SJCRH30 (cell line): ENCODE results near the gene PLCH1. TPM values are rescaled to one million over a fixed set of nuclear protein-coding genes. Genes with fewer than 3 reads are reported as not detected.

ENCODE experiments used
- DNase-seq, 2 experiments: peaks; one replicate each; pipeline ENCODE4 v3.0.0-alpha.2; 2015 to 2020
- H3K27ac ChIP-seq: fragments of 250-450 bp; sonication (Bioruptor Pico); 2 replicates; pipeline ENCODE4 v1.5.1; 2020; ENCODE audit warnings: mild to moderate bottlenecking, moderate library complexity
- H3K27me3 ChIP-seq: fragments of 250-450 bp; sonication (Bioruptor Pico); 2 replicates; pipeline ENCODE4 v1.5.1; 2020; ENCODE audit warnings: mild to moderate bottlenecking, moderate library complexity
- H3K36me3 ChIP-seq: fragments of 250-450 bp; sonication (Bioruptor Pico); 2 replicates; pipeline ENCODE4 v1.5.1; 2020; ENCODE audit warnings: mild to moderate bottlenecking, moderate library complexity
- H3K4me1 ChIP-seq: fragments of 250-450 bp; sonication (Bioruptor Pico); 2 replicates; pipeline ENCODE4 v1.5.1; 2020; ENCODE audit warnings: mild to moderate bottlenecking, moderate library complexity
- H3K4me3 ChIP-seq: fragments of 250-450 bp; sonication (Bioruptor Pico); 2 replicates; pipeline ENCODE4 v1.5.1; 2020; ENCODE audit warnings: mild to moderate bottlenecking, moderate library complexity
- H3K9me3 ChIP-seq: fragments of 250-450 bp; sonication (Bioruptor Pico); replicated peaks from 2 replicates; pipeline ENCODE4 v1.5.1; 2020; ENCODE audit warnings: mild to moderate bottlenecking, moderate library complexity
- total RNA-seq: library from RNA; depleted of rRNA; stranded (reverse); fragments of >200 nt; shearing (Covaris generic); gene quantifications from 2 replicates; pipeline ENCODE4 v1.2.3, GENCODE V29; 2014

Gene PLCH1
- total RNA-seq, 1 experiment from 2014 or later = 0.61 TPM

DNA sequence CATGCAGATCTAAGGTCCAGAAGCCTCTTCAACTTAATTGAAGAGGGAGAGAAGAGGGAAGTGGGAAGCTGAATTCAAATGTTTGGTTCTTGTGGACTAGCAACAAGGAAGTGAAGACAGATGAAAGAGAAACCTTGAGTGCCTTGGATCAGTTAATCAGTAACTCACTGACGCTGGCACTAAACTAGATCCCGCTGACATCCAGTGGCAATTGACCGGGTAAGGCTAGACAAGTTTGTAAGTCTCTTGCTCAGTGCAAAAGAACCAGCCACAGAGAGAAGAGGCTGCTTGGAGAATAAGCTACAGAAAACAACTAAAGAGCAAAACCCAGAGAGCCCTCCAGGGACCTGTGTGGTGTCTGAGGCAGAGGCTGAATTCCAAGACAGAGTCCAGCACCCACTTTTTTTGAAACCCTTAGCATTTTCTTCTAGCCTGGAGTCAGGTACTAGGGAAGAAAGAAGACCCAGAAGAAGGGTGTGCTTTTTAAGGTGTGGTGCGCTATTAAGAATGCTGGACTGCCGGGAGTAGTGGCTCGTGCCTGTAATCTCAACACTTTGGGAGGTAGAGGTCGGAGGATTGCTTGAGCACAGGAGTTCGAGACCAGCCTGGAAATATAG lies 6.9 kb downstream of the PLCH1 start:
- Histone ChIP-seq H3K27ac (no peak overlapping the region), H3K4me1 (no peaks in the 10 kb centered on the region), H3K27me3 (no peaks in the 10 kb centered on the region), H3K36me3 (no peaks in the 10 kb centered on the region), H3K9me3 (no peaks in the 10 kb centered on the region), H3K4me3 (no peak overlapping the region)
- DNase-seq = no peak

DNA sequence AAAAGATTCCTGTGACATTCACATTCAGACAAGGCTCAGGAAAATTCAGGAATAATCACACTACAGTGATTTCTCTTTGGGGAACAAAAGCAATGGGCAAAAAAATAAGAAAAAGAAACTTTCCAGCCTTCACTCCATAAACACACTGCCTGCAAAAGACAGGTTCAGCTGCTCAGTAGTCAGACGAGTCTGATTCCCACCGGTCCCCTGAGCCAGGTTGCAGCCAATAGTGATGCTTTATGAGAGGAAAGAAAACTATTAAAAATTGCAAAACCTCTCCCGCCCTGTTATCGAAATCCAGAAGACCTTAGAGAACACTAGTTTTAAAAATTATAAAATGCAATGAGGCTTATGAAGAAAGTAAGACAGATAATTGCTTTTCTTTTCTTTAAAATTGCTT lies 8.5 kb downstream of the PLCH1 start:
- H3K9me3 ChIP-seq = no peaks in the 10 kb centered on the region
- DNase-seq = no peak
- H3K4me3 ChIP-seq = no peak overlapping the region
- no peaks in the 10 kb centered on the region for H3K27me3 ChIP-seq
- H3K4me1 ChIP-seq = no peaks in the 10 kb centered on the region
- H3K36me3 ChIP-seq = no peaks in the 10 kb centered on the region
- no peak overlapping the region for H3K27ac ChIP-seq

DNA sequence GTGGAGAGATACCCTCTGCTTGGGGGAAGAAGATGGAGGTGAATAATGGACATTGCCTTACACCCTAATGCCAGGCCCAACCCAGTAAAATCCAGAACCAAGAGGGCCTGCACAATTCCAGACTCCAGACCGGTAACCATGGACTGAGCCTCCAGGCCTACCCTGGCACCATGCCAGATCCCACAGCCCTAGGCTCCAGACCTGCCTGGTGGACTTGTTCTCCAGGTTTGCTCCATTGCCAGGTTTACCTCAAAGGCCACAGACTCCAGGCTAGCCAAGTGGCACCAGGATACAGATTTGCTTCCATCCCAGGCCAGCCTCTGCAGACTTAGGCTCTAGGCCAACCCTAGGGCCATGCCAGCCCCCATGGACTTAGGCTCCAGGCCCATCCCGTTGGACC lies 14.0 kb downstream of the PLCH1 start:
- no peaks in the 10 kb centered on the region for H3K36me3 ChIP-seq
- H3K4me3 ChIP-seq = no peak overlapping the region
- DNase-seq = no peak
- no peaks in the 10 kb centered on the region for H3K27me3 ChIP-seq
- no peak overlapping the region for H3K27ac ChIP-seq
- no peaks in the 10 kb centered on the region for H3K4me1 ChIP-seq
- no peaks in the 10 kb centered on the region for H3K9me3 ChIP-seq

DNA sequence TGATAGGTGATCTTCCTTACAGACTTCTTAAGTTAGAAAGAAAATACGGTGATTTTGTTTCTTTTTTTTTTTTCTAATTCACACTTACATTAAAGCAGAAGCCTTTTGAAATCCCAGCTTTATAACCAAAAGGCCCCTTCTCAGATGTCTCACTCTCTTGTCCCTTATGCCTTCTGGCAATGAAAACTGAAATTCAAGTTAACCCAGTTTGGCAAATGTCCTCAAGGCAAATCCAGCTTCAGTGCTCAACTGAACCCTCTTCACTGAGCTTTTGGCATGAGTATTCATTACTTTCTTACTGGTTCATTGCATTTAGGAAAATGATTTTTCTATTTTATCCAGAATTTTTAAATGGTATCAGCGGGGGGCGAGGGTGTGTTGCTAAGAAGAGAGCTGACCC lies 17.0 kb downstream of the PLCH1 start:
- H3K27me3 ChIP-seq = no peaks in the 10 kb centered on the region
- no peaks in the 10 kb centered on the region for H3K36me3 ChIP-seq
- no peaks in the 10 kb centered on the region for H3K4me1 ChIP-seq
- no peak overlapping the region for H3K27ac ChIP-seq
- no peaks in the 10 kb centered on the region for H3K9me3 ChIP-seq
- no peak overlapping the region for H3K4me3 ChIP-seq
- DNase-seq = no peak

DNA sequence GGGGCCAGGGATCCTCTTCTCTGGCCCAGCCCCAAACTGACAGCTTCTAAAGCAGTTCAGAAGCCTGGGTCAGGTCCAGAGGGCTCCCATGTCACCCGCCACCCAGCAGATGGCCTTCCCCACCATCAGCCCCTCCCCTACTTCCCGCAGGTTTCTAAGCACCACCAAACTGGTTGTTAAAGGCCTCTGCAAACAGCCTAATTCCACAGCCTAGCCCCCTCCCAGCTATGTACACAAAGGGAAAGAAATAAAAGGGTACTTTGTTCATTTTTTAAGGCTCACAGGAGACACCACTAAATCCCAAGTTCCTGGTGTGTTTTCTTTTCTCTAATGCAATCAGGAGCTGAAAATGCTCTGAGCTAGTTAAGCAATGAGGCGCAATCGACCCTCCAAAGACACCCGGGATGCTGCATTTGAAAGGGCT lies 30.6 kb downstream of the PLCH1 start:
- no peak overlapping the region for H3K27ac ChIP-seq
- H3K4me3 ChIP-seq = no peak overlapping the region
- H3K36me3 ChIP-seq = no peaks in the 10 kb centered on the region

DNA sequence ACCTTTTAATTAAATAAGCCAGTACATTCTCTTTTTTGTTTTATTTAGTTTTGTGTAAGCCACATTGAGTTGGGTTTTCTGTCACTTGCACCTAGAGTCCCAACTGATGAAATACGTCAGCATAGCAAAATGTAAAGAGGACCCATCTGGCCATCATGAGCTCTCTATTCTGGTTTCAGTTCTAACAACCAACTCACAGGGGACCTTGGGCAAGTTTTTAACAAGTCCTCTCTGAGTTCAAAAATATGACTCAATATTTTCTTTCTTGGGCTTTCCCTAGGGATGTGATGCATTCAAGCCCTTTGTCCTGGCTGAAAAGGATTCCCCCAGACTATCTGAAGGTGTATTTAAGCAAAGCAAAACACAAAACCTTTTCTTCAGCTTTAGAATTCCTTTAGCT lies 32.9 kb downstream of the PLCH1 start:
- H3K27me3 ChIP-seq = no peaks in the 10 kb centered on the region
- H3K9me3 ChIP-seq = no peaks in the 10 kb centered on the region
- no peaks in the 10 kb centered on the region for H3K4me1 ChIP-seq
- no peaks in the 10 kb centered on the region for H3K36me3 ChIP-seq
- no peak overlapping the region for H3K27ac ChIP-seq
- H3K4me3 ChIP-seq = no peak overlapping the region
- DNase-seq = no peak

More for the DNA sequence above, 30.6 kb downstream of the PLCH1 start:
- peak in 1 of 2 experiments; percentile 25 for DNase-seq
- Histone ChIP-seq H3K4me1 (no peaks in the 10 kb centered on the region), H3K27me3 (no peaks in the 10 kb centered on the region), H3K9me3 (no peaks in the 10 kb centered on the region)

DNA sequence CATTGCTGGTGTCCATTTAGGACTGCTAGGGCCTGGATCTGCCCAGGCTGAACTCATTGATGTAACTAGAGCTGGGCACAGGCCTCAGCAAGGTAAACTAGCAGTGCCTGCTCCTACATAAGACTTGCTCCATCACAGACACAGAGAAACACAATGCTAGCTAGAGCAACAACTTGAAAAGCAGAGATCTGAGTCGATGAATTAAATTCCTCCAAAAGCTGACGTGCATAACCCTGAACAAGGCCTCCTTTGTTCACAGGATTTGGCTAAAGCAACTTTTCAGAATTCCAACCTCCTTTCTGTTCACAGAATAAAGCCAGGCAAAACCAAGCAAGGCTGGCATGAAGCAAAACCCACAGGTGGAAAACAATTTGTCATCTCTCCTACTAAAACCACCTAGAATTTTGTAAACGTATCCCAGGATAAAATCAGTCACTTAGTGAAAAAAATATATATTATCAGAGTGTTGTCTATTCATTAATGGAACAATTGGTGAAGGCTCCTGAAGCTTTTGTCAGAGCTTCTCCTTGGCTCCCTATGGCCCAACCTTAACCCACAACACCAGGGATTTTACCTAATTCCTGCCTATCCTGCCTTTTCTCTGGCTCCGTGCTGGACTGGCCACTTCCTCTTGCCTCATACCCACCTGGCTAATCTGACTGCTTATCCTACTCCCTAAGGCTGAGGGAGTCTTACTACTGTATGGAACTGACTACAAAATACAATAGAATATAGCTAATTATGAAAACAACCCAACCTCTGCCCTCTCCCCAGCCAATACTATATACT lies 39.9 kb downstream of the PLCH1 start:
- no peak overlapping the region for H3K27ac ChIP-seq
- no peaks in the 10 kb centered on the region for H3K4me1 ChIP-seq
- no peaks in the 10 kb centered on the region for H3K36me3 ChIP-seq
- H3K9me3 ChIP-seq = no peaks in the 10 kb centered on the region
- no peaks in the 10 kb centered on the region for H3K27me3 ChIP-seq
- DNase-seq = peak in 1 of 2 experiments; percentile 39
- H3K4me3 ChIP-seq = no peak overlapping the region

DNA sequence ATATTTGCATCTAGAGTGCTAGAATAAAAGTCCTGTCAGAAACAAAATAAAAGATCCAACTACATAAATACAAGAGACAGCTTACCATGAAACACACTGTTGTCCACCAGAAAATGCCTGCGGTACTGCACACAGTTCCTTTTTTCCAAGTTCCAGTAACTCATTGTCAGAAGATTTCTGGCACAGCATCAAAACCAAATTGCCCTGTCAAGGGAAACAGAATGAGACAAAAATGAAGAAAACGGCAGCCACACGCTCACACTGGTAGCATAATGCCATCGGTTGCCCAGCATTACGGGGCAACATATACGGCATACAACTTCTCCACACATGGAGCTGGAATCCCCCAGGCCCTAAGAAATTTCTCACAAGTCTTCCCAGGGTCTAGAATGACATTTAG lies 40.8 kb downstream of the PLCH1 start:
- no peak for DNase-seq
- Histone ChIP-seq H3K27me3 (no peaks in the 10 kb centered on the region), H3K9me3 (no peaks in the 10 kb centered on the region), H3K27ac (no peak overlapping the region), H3K36me3 (no peaks in the 10 kb centered on the region), H3K4me3 (no peak overlapping the region), H3K4me1 (no peaks in the 10 kb centered on the region)

DNA sequence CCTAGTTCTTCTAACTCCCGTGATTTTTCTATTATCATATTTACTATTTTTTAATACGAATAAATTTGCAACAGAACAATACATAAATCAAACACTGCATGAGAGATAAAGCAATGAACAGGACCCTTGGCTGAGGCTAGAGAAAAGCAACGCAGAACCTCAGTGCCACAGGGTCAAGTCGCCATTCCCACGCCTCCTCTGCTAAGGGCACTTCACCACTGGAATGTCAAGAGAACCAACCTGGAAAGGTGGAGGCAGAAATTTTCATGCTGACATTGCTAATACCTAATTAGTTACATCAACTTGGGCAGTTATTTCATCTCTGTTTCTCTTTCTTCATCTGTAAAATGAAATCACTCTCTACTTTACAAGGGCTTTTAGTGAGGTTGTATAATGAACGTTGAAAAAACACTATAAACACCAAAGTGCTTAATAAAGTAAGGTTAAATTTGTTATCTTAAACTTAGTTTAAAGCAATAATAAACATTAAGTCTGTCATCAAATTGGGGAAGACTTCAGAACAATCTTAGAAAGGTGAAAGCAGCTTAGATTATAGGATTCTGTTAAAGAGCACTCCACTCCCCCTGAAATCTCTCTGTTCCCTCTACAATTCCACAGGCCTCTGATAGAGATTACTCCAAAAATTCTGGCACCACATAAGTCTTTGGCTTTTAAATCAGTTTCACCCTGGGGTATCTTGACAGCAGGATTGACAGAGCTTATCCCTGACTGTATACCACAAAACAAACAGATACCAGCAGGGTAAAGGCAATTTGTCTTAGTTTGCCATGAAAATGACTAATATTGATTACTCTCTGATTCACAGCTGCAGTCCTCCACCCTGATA lies 41.9 kb downstream of the PLCH1 start:
- Histone ChIP-seq H3K4me3 (no peak overlapping the region), H3K27ac (no peak overlapping the region), H3K27me3 (no peaks in the 10 kb centered on the region), H3K9me3 (no peaks in the 10 kb centered on the region), H3K36me3 (no peaks in the 10 kb centered on the region), H3K4me1 (no peaks in the 10 kb centered on the region)
- DNase-seq = no peak

DNA sequence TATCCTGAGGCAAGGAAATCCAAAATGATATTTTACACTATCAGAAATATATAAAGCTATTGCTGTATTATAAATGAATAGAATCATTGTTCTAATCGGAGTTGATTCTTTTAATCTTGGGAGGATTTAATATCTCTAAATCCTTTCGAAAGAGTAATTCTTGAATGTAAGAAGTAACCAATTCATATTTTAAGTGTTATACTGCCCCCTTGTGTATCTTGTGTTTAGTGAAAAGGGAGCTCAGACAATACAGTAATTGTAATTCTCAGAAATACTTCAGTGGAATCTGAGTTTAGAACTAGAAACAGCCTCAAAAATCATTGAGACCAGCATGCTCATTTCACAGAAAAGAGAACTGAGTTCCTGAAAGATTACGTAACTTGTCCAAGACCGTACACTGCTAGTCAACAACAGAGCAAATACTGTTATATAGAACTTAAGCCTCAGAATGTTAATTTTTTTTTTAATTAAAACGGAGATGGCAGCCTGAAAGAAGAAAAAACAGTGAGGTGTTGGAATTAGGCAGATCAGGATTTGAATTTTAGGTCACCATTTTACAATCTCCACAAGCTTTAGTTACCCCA lies 42.9 kb downstream of the PLCH1 start:
- Histone ChIP-seq H3K4me1 (no peaks in the 10 kb centered on the region), H3K27me3 (no peaks in the 10 kb centered on the region), H3K9me3 (no peaks in the 10 kb centered on the region), H3K36me3 (no peaks in the 10 kb centered on the region), H3K4me3 (no peak overlapping the region), H3K27ac (no peak overlapping the region)
- DNase-seq = peak in 1 of 2 experiments; percentile 70

DNA sequence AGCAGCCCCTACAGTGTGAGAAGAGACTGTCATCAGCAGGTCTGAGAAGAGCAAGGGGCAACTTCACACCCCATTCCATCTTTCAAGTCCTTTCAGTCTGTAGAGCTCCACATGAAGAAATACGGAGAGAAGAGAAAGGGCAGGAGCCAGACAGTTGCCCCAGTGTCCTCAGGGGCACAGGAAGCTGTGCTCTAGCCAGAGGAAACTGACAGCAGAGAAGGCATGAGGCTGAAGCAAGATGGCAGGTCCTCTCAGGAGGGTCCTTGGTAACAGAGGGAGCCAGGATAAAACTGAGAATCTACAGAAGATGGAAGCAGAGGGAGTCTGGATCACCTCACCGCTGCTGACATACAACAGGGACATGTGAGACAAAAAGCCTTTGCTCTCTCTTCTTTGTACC lies 47.3 kb downstream of the PLCH1 start:
- Histone ChIP-seq H3K36me3 (no peaks in the 10 kb centered on the region), H3K4me3 (no peak overlapping the region), H3K4me1 (no peaks in the 10 kb centered on the region)

DNA sequence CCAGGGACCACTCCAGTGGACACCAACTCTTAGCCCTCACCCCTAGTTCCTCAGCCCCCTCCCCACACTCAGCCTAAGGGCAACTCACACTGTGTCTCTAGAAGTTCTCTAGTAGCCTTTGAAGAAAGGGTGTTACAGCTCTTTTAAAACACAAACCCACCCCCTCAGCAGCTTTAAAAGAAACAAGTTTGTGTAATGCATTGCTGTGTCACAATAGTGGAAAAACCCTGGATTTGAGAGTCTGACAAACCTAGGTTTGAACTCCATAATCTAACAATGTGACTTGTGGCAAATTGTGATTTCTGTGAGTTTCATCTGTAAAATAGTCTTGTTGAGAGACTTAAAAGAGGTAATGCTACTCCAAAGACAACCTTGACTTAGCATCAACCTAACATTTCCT lies 54.0 kb downstream of the PLCH1 start:
- no peaks in the 10 kb centered on the region for H3K36me3 ChIP-seq
- no peaks in the 10 kb centered on the region for H3K9me3 ChIP-seq
- no peaks in the 10 kb centered on the region for H3K4me1 ChIP-seq
- no peak for DNase-seq
- no peak overlapping the region for H3K4me3 ChIP-seq
- H3K27ac ChIP-seq = no peak overlapping the region
- no peaks in the 10 kb centered on the region for H3K27me3 ChIP-seq

More for the DNA sequence above, 47.3 kb downstream of the PLCH1 start:
- H3K27me3 ChIP-seq = no peaks in the 10 kb centered on the region
- no peak overlapping the region for H3K27ac ChIP-seq
- no peak for DNase-seq
- no peaks in the 10 kb centered on the region for H3K9me3 ChIP-seq

DNA sequence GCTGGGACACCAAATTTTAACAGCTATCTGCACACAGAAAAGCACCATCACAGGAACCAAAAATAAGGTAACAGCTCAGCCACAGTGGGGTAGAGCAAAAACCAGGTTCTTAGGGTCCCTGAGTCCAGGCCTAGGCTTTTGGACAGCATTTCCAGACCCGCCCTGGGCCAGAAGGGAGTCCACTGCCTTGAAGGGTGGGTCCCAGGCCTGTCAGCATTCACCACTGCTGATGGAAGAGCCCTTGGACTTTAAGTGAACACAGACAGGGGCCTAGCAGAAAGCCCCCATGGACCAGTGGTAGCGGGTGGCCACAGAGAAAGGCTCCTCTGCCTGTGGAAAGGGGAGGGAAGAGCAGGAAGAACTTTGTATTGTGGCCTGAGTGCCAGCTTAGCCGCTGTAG lies 56.4 kb downstream of the PLCH1 start:
- Histone ChIP-seq H3K27me3 (no peaks in the 10 kb centered on the region), H3K4me1 (no peaks in the 10 kb centered on the region), H3K36me3 (no peaks in the 10 kb centered on the region), H3K4me3 (no peak overlapping the region), H3K27ac (no peak overlapping the region), H3K9me3 (no peaks in the 10 kb centered on the region)
- DNase-seq = no peak

DNA sequence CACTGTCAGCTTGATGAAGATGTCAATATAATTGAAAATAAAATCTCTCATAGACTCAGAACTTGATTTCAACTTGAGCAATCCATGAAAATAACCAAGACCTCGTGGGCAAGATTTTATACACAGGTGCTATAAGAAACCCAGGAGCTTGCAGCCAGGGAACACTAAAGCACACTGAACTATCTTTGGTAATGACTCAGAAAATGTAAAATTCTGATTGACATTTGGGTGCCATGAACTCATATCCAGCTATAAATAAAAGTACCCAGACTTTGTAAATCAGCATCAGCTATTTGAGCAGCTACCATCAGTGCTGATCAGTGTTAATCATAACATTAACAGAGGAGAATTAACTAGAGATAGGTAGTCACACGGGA lies 61.5 kb downstream of the PLCH1 start:
- Histone ChIP-seq H3K4me1 (no peaks in the 10 kb centered on the region), H3K27me3 (no peaks in the 10 kb centered on the region), H3K4me3 (no peak overlapping the region), H3K27ac (no peak overlapping the region), H3K36me3 (no peaks in the 10 kb centered on the region), H3K9me3 (no peaks in the 10 kb centered on the region)
- no peak for DNase-seq
